ENCODE measurements around the gene ABHD5. TPM values are rescaled to one million over a fixed set of nuclear protein-coding genes. Genes with fewer than 3 reads are reported as not detected.
"Not testable (repeated sequence)": the region's sequence is repeated elsewhere in the genome, so short reads cannot be mapped to it uniquely, and the experiment has no call there.

The ABHD5 gene
- 29.1 and 31.9 TPM in 2 replicates for total RNA-seq (2012; rRNA removed)

GRCh38 chr3:43690400-43691119 lies at the start of gene ABHD5:
Gene ABHD5 (plus strand): TSS chr3:43690938. CDS start chr3:43690993, 55 bp downstream.
- Histone ChIP-seq H3K4me2 (ENCODE audit: low read length) (peak within 1 kb of the TSS; percentile 99), H3K9ac (ENCODE audit: low read depth, low read length) (peak within 1 kb of the TSS; percentile 89), H3K36me3 (ENCODE audit: insufficient read depth, low read length) (no peaks in the 10 kb centered on the region), H3K27me3 (ENCODE audit: control insufficient read depth, insufficient read depth, low read length) (no peaks in the 10 kb centered on the region), H3K4me1 (ENCODE audit: control insufficient read depth, insufficient read depth, low read length) (peaks cover 30% of the 10 kb centered on the region), H3K4me3 (ENCODE audit: low read length) (peak within 1 kb of the TSS; percentile 96), H3K9me3 (replicated peaks; ENCODE audit: low read length) (no peaks in the 10 kb centered on the region)

GRCh38 chr3:43641306-43642114 lies 49.2 kb upstream of the ABHD5 start:
- no peaks in the 10 kb centered on the region for H3K9me3 ChIP-seq (replicated peaks; ENCODE audit: low read length)
- no peak overlapping the region for H3K9ac ChIP-seq (ENCODE audit: low read depth, low read length)
- H3K4me1 ChIP-seq (ENCODE audit: control insufficient read depth, insufficient read depth, low read length) = peaks cover 25% of the 10 kb centered on the region
- no peak overlapping the region for H3K4me3 ChIP-seq (ENCODE audit: low read length)
- no peaks in the 10 kb centered on the region for H3K36me3 ChIP-seq (ENCODE audit: insufficient read depth, low read length)
- H3K4me2 ChIP-seq (ENCODE audit: low read length) = no peak overlapping the region
- no peaks in the 10 kb centered on the region for H3K27me3 ChIP-seq (ENCODE audit: control insufficient read depth, insufficient read depth, low read length)

GRCh38 chr3:43644443-43644842 lies 46.3 kb upstream of the ABHD5 start:
- Histone ChIP-seq H3K4me1 (ENCODE audit: control insufficient read depth, insufficient read depth, low read length) (peaks cover 15% of the 10 kb centered on the region), H3K36me3 (ENCODE audit: insufficient read depth, low read length) (no peaks in the 10 kb centered on the region), H3K9me3 (replicated peaks; ENCODE audit: low read length) (no peaks in the 10 kb centered on the region), H3K4me3 (ENCODE audit: low read length) (no peak overlapping the region), H3K27me3 (ENCODE audit: control insufficient read depth, insufficient read depth, low read length) (no peaks in the 10 kb centered on the region), H3K4me2 (ENCODE audit: low read length) (no peak overlapping the region), H3K9ac (ENCODE audit: low read depth, low read length) (no peak overlapping the region)

GRCh38 chr3:43647331-43648166 lies 43.2 kb upstream of the ABHD5 start:
- no peak overlapping the region for H3K4me2 ChIP-seq (ENCODE audit: low read length)
- no peak overlapping the region for H3K4me3 ChIP-seq (ENCODE audit: low read length)
- no peaks in the 10 kb centered on the region for H3K9me3 ChIP-seq (replicated peaks; ENCODE audit: low read length)
- no peaks in the 10 kb centered on the region for H3K36me3 ChIP-seq (ENCODE audit: insufficient read depth, low read length)
- no peak overlapping the region for H3K9ac ChIP-seq (ENCODE audit: low read depth, low read length)
- peaks cover 9% of the 10 kb centered on the region for H3K4me1 ChIP-seq (ENCODE audit: control insufficient read depth, insufficient read depth, low read length)
- H3K27me3 ChIP-seq (ENCODE audit: control insufficient read depth, insufficient read depth, low read length) = no peaks in the 10 kb centered on the region

- Histone ChIP-seq H3K36me3 (ENCODE audit: insufficient read depth, low read length) (no peaks in the 10 kb centered on the region), H3K27me3 (ENCODE audit: control insufficient read depth, insufficient read depth, low read length) (no peaks in the 10 kb centered on the region), H3K4me1 (ENCODE audit: control insufficient read depth, insufficient read depth, low read length) (peaks cover 9% of the 10 kb centered on the region)
Measured at GRCh38 chr3:43648957-43649356, 41.8 kb upstream of the ABHD5 start.

GRCh38 chr3:43649365-43649968 lies 41.3 kb upstream of the ABHD5 start:
- Histone ChIP-seq H3K4me3 (ENCODE audit: low read length) (no peak overlapping the region), H3K9ac (ENCODE audit: low read depth, low read length) (no peak overlapping the region), H3K36me3 (ENCODE audit: insufficient read depth, low read length) (no peaks in the 10 kb centered on the region), H3K4me1 (ENCODE audit: control insufficient read depth, insufficient read depth, low read length) (peaks cover 9% of the 10 kb centered on the region), H3K9me3 (replicated peaks; ENCODE audit: low read length) (no peaks in the 10 kb centered on the region), H3K27me3 (ENCODE audit: control insufficient read depth, insufficient read depth, low read length) (no peaks in the 10 kb centered on the region), H3K4me2 (ENCODE audit: low read length) (peak overlapping the region; percentile 44)

More at GRCh38 chr3:43648957-43649356, 41.8 kb upstream of the ABHD5 start:
- no peak overlapping the region for H3K4me3 ChIP-seq (ENCODE audit: low read length)
- H3K9ac ChIP-seq (ENCODE audit: low read depth, low read length) = no peak overlapping the region
- no peaks in the 10 kb centered on the region for H3K9me3 ChIP-seq (replicated peaks; ENCODE audit: low read length)
- no peak overlapping the region for H3K4me2 ChIP-seq (ENCODE audit: low read length)

GRCh38 chr3:43650345-43650744 lies 40.4 kb upstream of the ABHD5 start:
- Histone ChIP-seq H3K36me3 (ENCODE audit: insufficient read depth, low read length) (no peaks in the 10 kb centered on the region), H3K4me2 (ENCODE audit: low read length) (no peak overlapping the region), H3K27me3 (ENCODE audit: control insufficient read depth, insufficient read depth, low read length) (no peaks in the 10 kb centered on the region), H3K4me3 (ENCODE audit: low read length) (no peak overlapping the region), H3K4me1 (ENCODE audit: control insufficient read depth, insufficient read depth, low read length) (peaks cover 9% of the 10 kb centered on the region), H3K9me3 (replicated peaks; ENCODE audit: low read length) (no peaks in the 10 kb centered on the region), H3K9ac (ENCODE audit: low read depth, low read length) (no peak overlapping the region)

- H3K36me3 ChIP-seq (ENCODE audit: insufficient read depth, low read length); H3K9ac ChIP-seq (ENCODE audit: low read depth, low read length); H3K27me3 ChIP-seq (ENCODE audit: control insufficient read depth, insufficient read depth, low read length); H3K9me3 ChIP-seq (replicated peaks; ENCODE audit: low read length); H3K4me2 ChIP-seq (ENCODE audit: low read length); H3K4me3 ChIP-seq (ENCODE audit: low read length); H3K4me1 ChIP-seq (ENCODE audit: control insufficient read depth, insufficient read depth, low read length): not testable (repeated sequence)
Measured at GRCh38 chr3:43656390-43656789, 34.3 kb upstream of the ABHD5 start.

- H3K36me3 ChIP-seq (ENCODE audit: insufficient read depth, low read length) = no peaks in the 10 kb centered on the region
- H3K4me3 ChIP-seq (ENCODE audit: low read length) = no peak overlapping the region
- no peaks in the 10 kb centered on the region for H3K27me3 ChIP-seq (ENCODE audit: control insufficient read depth, insufficient read depth, low read length)
- H3K9me3 ChIP-seq (replicated peaks; ENCODE audit: low read length) = no peaks in the 10 kb centered on the region
- H3K4me2 ChIP-seq (ENCODE audit: low read length) = no peak overlapping the region
- H3K4me1 ChIP-seq (ENCODE audit: control insufficient read depth, insufficient read depth, low read length) = no peaks in the 10 kb centered on the region
- no peak overlapping the region for H3K9ac ChIP-seq (ENCODE audit: low read depth, low read length)
Measured at GRCh38 chr3:43659250-43659880, 31.4 kb upstream of the ABHD5 start.

GRCh38 chr3:43661376-43661775 lies 29.4 kb upstream of the ABHD5 start:
- H3K4me2 ChIP-seq (ENCODE audit: low read length); H3K4me1 ChIP-seq (ENCODE audit: control insufficient read depth, insufficient read depth, low read length); H3K4me3 ChIP-seq (ENCODE audit: low read length); H3K36me3 ChIP-seq (ENCODE audit: insufficient read depth, low read length); H3K9ac ChIP-seq (ENCODE audit: low read depth, low read length); H3K9me3 ChIP-seq (replicated peaks; ENCODE audit: low read length); H3K27me3 ChIP-seq (ENCODE audit: control insufficient read depth, insufficient read depth, low read length): not testable (repeated sequence)
